Mucosa of rectum (tissue), 2 donors: Measurements from ENCODE around the gene IRF8.

Source experiments
- H3K27ac ChIP-seq, 2 donors: one replicate each; pipeline ENCODE4 v1.7.0; 2013; ENCODE audit warnings: inconsistent platforms in 2 of 2, low read depth in 2 of 2, low read length in 2 of 2
- H3K27me3 ChIP-seq, 2 donors: one replicate each; pipeline ENCODE4 v1.7.0; 2013; ENCODE audit warnings: low read length in 2 of 2; ENCODE audit not compliant: control insufficient read depth in 2 of 2, insufficient read depth in 2 of 2
- H3K36me3 ChIP-seq, 2 donors: one replicate each; pipeline ENCODE4 v1.7.0; 2013; ENCODE audit warnings: low read length in 2 of 2; ENCODE audit not compliant: control insufficient read depth in 2 of 2, insufficient read depth in 2 of 2
- H3K4me1 ChIP-seq, 2 donors: one replicate each; pipeline ENCODE4 v1.7.0; 2013; ENCODE audit warnings: low read length in 2 of 2, mild to moderate bottlenecking in 1 of 2; ENCODE audit not compliant: control insufficient read depth in 2 of 2, insufficient read depth in 2 of 2
- H3K4me3 ChIP-seq, 2 donors: one replicate each; pipeline ENCODE4 v1.7.0; 2013; ENCODE audit warnings: low read length in 2 of 2
- H3K9ac ChIP-seq, 2 donors: one replicate each; pipeline ENCODE4 v1.7.0; 2013; ENCODE audit warnings: low read length in 2 of 2, low read depth in 1 of 2, mild to moderate bottlenecking in 1 of 2
- H3K9me3 ChIP-seq, 2 donors: one replicate each; pipeline ENCODE4 v1.7.0; 2013; ENCODE audit warnings: low read length in 2 of 2; ENCODE audit not compliant: control insufficient read depth in 2 of 2
- donor health status: healthy.
- donor health status: Normal muscosa, but diverticular disease.

The IRF8 gene

GRCh38 chr16:85891776-85892166 is 7.2 kb upstream of the IRF8 start:
- no peak overlapping the region for H3K4me3 ChIP-seq
- peaks cover 10 to 15% of the 10 kb centered on the region in 2 donors for H3K4me1 ChIP-seq
- H3K9me3 ChIP-seq, result no peaks in the 10 kb centered on the region
- H3K36me3 ChIP-seq, result no peaks in the 10 kb centered on the region
- no peaks in the 10 kb centered on the region for H3K27me3 ChIP-seq
- no peak overlapping the region for H3K9ac ChIP-seq
- H3K27ac ChIP-seq, result peak overlapping the region; percentile 41 to 62

GRCh38 chr16:85892760-85893159 is 6.2 kb upstream of the IRF8 start:
- Histone ChIP-seq H3K27ac (no peak overlapping the region), H3K36me3 (no peaks in the 10 kb centered on the region), H3K4me1 (peaks cover 10 to 15% of the 10 kb centered on the region in 2 donors), H3K9ac (no peak overlapping the region), H3K4me3 (no peak overlapping the region), H3K9me3 (no peaks in the 10 kb centered on the region), H3K27me3 (no peaks in the 10 kb centered on the region)

- Histone ChIP-seq H3K36me3 (no peaks in the 10 kb centered on the region), H3K4me1 (peaks cover 16 to 20% of the 10 kb centered on the region in 2 donors), H3K4me3 (no peak overlapping the region), H3K9me3 (no peaks in the 10 kb centered on the region), H3K27me3 (no peaks in the 10 kb centered on the region), H3K9ac (no peak overlapping the region), H3K27ac (no peak overlapping the region)
Measured at GRCh38 chr16:85894266-85894665, 4.7 kb upstream of the IRF8 start.

- Histone ChIP-seq H3K27me3 (no peaks in the 10 kb centered on the region), H3K4me3 (no peak overlapping the region), H3K9ac (no peak overlapping the region), H3K27ac (no peak overlapping the region), H3K36me3 (peaks cover 0 to under 1% of the 10 kb centered on the region in 2 donors), H3K4me1 (peaks cover 15% of the 10 kb centered on the region in 2 donors), H3K9me3 (no peaks in the 10 kb centered on the region)
Measured at GRCh38 chr16:85897382-85897781, 1.6 kb upstream of the IRF8 start.

GRCh38 chr16:85899444-85899843 is 482 bp downstream of the IRF8 start:
- Histone ChIP-seq H3K4me3 (peak overlapping the region; percentile 87 to 89), H3K4me1 (peaks cover 18 to 23% of the 10 kb centered on the region in 2 donors), H3K27ac (peak overlapping the region; percentile 79 to 86), H3K9me3 (no peaks in the 10 kb centered on the region), H3K36me3 (peaks cover 16 to 18% of the 10 kb centered on the region in 2 donors), H3K27me3 (peaks cover 0 to 2% of the 10 kb centered on the region in 2 donors), H3K9ac (peak overlapping the region; percentile 81 to 87)

- peaks cover 18 to 23% of the 10 kb centered on the region in 2 donors for H3K4me1 ChIP-seq
- H3K9me3 ChIP-seq, result no peaks in the 10 kb centered on the region
- peaks cover 16 to 23% of the 10 kb centered on the region in 2 donors for H3K36me3 ChIP-seq
- H3K27me3 ChIP-seq, result peaks cover 0 to 2% of the 10 kb centered on the region in 2 donors
- H3K9ac ChIP-seq, result peak overlapping the region; percentile 81 to 87
- peak overlapping the region; percentile 79 to 86 for H3K27ac ChIP-seq
- peak overlapping the region; percentile 87 to 89 for H3K4me3 ChIP-seq
Measured at GRCh38 chr16:85900027-85900792, 1.2 kb downstream of the IRF8 start.

- H3K4me3 ChIP-seq, result peak overlapping the region; percentile 18 to 87
- H3K36me3 ChIP-seq, result peaks cover 19 to 27% of the 10 kb centered on the region in 2 donors
- peaks cover 0 to 2% of the 10 kb centered on the region in 2 donors for H3K27me3 ChIP-seq
Measured at GRCh38 chr16:85901110-85901509, 2.1 kb downstream of the IRF8 start.

GRCh38 chr16:85901773-85902365 is 2.9 kb downstream of the IRF8 start:
- Histone ChIP-seq H3K4me1 (peaks cover 18 to 23% of the 10 kb centered on the region in 2 donors), H3K9ac (peak overlapping the region in 1 of 2 donors; percentile 39), H3K9me3 (no peaks in the 10 kb centered on the region), H3K27me3 (peaks cover 0 to 2% of the 10 kb centered on the region in 2 donors), H3K27ac (peak overlapping the region; percentile 42 to 45), H3K36me3 (peaks cover 23 to 32% of the 10 kb centered on the region in 2 donors), H3K4me3 (peak overlapping the region; percentile 11 to 87)

More at GRCh38 chr16:85901110-85901509, 2.1 kb downstream of the IRF8 start:
- Histone ChIP-seq H3K27ac (peak overlapping the region; percentile 13 to 86), H3K9ac (no peak overlapping the region), H3K4me1 (peaks cover 18 to 23% of the 10 kb centered on the region in 2 donors), H3K9me3 (no peaks in the 10 kb centered on the region)

- Histone ChIP-seq H3K27me3 (peaks cover 0 to 2% of the 10 kb centered on the region in 2 donors), H3K9ac (peak overlapping the region; percentile 38 to 39), H3K4me3 (peak overlapping the region; percentile 11 to 87), H3K36me3 (peaks cover 23 to 32% of the 10 kb centered on the region in 2 donors), H3K9me3 (no peaks in the 10 kb centered on the region), H3K4me1 (peaks cover 18 to 23% of the 10 kb centered on the region in 2 donors), H3K27ac (peak overlapping the region; percentile 42 to 45)
Measured at GRCh38 chr16:85902366-85903155, 3.6 kb downstream of the IRF8 start.
